Measurements from ENCODE around the gene ALOX15.
A peak's percentile ranks its signal among the peaks of the same experiment; 100 is the strongest.
"Not testable (repeated sequence)": the region's sequence is repeated elsewhere in the genome, so short reads cannot be mapped to it uniquely, and the experiment has no call there.

Gene ALOX15

GRCh38 chr17:4616476-4616875, 25.0 kb downstream of the ALOX15 start:
- no peak for DNase-seq

- DNase-seq: no peak
Observed at GRCh38 chr17:4610656-4611055, 30.8 kb downstream of the ALOX15 start.

- DNase-seq: no peak
Observed at GRCh38 chr17:4610162-4610561, 31.3 kb downstream of the ALOX15 start.

DNA sequence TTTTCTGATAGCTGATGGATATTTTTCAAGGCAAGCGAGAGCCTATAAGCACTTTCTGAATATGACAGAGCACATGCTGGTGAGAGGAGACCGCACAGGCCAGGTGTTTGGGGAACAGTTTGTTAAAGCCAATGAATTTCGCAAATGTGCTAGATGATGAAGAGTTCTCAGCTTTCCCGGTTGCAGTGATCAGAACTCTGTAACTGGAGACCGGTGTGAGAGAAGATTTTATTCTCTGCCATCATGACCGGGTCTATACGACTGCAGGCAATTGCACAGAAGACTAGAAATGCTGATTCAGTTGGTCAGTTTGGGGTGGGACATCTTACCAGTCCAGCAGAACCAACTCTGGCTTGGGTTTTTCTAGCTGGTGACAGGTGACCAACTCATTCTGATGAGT, 31.7 kb downstream of the ALOX15 start:
- DNase-seq: no peak

DNA sequence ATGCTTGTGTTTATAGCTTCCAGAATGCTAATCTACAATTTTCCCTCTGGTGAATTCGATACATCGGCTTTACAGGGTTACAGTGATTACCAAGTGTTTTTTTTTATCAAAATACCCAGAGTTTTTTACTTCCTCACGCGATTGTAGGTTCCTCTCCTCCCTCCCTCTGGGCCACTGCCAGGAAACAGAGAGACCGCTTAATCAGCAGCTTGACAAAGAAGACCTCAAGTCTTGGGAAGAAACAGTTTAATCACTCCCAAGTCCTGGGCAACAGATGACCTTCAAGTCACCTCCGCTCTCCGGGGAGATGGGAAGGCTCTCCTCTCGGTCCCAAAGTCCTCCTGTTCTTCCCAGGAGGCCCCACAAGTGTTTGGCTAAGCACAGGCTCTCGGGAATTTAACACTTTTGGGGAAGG, 33.7 kb downstream of the ALOX15 start:
- DNase-seq: no peak

DNA sequence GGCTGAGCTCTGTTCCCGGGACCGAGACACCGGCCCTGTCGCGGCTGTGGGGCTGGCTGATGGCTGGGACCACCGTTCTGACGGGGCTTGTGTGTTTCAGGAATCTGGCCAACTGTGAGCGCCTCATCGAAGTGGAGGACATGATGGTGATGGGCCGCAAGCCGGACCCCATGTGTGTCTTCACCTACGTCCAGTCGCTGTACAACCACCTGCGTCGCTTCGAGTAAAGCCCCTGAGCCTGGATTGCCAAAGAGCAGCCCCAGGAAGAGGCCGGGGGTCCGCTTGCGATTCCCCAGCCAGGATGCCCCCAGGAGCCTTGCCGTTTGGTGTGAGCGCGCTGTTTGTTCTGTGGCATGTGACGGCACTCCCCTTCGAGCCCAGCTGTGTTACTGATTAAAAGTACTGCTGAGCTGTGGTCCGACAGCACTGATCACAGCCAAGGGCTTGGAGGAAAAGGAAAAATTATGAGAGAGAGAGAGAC, 34.2 kb downstream of the ALOX15 start:
- DNase-seq: no peak

DNA sequence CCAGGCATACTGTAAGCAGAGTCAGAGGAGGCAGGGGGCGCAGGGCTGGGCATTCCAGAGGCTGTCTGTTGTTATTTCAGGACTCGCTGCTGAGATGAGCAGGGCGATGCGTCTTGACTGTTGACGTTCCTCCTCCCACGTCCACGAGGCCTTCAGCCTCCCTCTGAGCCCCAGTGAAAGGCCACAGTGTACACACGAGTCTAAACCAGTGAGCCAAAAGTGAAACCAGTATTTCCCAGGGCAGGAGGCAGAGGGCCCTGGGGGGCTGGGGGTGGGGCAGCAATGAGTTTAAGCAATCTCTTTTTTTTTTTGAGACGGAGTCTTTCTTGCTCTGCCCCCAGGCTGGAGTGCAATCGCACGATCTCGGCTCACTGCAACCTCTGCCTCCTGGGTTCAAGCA, 35.7 kb downstream of the ALOX15 start:
- no peak for DNase-seq

DNA sequence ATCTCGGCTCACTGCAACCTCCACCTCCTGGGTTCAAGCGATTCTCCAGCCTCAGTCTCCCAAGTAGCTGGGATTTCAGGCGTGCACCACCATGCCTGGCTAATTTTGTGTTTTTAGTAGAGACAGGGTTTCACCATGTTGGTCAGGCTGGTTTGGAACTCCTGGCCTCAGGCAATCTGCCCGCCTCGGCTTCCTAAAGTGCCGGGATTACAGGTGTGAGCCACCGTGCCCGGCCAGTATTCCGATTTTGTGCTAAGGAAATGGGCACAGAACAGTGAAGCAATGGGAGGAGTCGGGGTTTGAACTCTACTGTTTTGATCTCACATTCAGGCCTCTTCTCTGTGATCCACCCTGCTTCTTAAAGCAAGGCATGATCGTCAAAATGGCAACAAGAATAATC, 36.7 kb downstream of the ALOX15 start:
- DNase-seq: not testable (repeated sequence)

DNA sequence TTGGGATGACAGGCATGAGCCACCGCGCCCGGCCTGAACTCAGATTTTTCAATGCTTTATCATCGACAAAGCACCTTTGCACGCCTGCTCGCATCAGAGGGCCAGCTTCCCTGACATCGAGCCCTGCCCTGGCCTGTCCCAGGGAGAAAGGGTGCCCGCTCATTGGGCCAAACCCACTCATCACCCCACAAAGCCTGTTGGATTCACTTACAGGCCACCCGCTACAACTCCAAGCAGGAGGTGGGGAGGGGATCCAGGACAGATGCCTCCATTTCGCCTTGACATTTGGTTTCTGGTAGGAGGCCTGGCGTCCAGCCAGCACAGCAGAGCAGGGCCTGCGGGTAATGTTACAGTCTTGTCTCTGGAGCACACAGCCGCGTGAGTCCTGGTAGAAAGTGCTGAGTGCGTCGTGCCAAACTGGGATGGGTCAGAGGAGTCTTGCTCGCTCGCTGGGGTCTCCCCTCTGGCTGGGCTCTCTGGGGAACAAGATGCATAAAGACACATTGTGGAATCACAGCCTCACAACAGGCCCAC, 37.3 kb downstream of the ALOX15 start:
- DNase-seq: peak; percentile 48

- no peak for DNase-seq
Observed at GRCh38 chr17:4602041-4602440, 39.4 kb downstream of the ALOX15 start.

- DNase-seq: no peak
Observed at GRCh38 chr17:4601326-4601725, 40.2 kb downstream of the ALOX15 start.

DNA sequence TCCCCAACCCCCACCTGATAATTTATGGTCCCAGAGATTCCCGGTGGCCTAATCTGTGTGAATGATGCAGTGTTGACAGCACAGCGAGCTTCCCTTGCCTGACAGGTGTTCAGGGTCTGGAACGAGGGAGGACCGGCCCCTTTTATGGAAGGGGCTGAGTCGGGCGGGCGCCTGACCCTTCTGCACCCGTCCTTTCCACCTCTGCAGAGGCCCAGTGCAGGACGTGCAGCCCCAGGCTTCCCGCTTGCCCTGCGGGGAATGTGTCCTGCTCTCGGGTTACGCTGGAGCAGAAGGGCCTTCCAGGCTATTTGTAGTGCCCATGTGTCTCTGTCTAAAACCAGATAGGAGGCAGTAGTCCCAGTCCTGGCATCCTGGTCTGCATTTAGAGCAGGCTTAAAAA, 40.9 kb downstream of the ALOX15 start:
- no peak for DNase-seq

GRCh38 chr17:4599505-4600281, 41.8 kb downstream of the ALOX15 start:
- peak; percentile 45 for DNase-seq

DNA sequence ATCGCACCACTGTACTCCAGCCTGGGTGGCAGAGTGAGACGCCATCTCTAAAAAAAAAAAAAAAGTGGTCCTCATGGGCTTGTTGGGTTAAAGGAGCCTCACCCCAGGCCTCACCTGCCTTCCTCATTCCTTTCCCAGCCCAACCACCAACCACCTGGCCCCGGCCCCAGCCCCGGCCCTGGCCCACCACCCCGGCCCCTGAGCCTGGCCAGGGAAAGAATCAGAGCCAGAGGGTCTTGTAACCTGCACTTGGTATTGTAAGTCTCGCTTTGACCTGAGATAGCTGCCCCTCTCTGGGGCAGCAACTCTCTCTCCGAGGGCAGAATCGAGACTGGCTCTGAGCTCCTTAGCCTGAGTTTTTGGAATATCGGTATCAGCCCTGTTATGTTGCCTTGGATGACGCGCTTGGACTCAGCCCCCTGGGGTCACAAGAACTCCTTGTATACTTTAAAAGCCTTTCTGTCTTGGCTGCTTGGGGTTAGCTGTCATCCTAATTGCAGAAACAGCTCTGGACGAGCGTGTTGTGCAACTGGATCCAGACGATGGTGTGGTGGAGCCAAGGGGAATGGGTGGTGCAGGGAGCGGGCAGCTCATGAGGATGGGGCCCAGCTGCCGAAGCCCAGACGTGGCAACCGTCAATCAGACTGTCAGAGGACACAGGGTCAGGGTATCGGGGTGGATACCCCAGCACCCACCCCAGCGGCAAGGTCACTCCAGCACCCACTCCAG, 42.5 kb downstream of the ALOX15 start:
- DNase-seq: no peak

DNA sequence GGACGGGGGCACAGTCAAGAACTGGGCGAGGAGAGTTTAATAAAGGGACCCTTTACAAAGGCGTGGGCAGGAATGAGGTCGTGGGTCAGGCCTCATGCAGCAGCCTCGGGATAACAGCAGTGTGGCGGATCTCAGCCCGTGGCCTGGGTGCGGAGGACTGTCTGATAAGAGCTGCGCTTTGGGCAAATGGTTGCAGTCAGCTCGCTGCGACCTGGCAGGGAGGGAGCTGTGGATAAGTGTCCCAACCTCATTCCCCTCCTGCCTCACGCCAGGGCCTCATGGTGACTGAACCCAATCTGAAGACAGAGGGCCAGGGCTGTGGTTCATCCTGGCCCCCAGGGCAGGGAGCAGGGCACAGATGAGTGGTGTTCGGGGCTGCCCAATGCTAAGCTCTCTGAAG, 43.5 kb downstream of the ALOX15 start:
- no peak for DNase-seq

GRCh38 chr17:4596636-4597380, 44.7 kb downstream of the ALOX15 start:
- DNase-seq: no peak

GRCh38 chr17:4595685-4596342, 45.7 kb downstream of the ALOX15 start:
- DNase-seq: not testable (repeated sequence)

DNA sequence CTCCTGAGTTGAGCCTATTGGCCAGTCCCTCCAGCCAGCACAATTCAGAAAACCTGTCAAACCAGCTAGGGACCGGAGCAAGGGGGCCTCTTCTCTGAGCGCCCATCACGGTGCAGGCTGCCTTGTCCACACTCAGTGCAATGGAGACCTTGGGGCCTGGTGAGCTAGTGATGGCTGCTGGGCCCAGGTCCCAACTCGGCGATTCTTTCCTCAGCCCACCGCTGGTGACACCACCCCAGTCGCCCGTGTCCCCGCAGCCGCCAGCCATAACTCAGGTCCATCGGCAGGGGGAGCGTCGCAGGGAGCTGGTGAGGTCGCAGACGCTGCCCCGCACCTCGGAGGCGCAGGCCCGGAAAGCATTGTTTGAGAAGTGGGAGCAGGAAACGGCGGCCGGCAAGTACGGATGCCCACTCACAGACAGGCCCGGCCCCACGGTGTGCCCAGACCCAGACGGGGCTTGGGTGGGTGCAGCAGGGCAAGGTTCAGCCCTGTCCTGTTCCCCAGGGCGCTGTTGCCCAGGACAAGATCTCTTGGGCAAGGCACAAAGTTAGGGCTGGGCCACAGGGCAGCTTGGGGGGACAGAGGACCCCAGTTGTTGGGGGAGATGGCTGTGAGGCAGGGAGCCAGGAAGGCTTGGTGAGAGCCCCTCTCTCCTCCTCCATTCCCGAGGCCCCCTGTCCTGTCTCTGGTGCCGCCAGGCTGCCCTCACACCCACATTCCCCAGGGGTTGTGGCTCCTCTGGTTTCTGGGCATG, 46.4 kb downstream of the ALOX15 start:
- no peak for DNase-seq

DNA sequence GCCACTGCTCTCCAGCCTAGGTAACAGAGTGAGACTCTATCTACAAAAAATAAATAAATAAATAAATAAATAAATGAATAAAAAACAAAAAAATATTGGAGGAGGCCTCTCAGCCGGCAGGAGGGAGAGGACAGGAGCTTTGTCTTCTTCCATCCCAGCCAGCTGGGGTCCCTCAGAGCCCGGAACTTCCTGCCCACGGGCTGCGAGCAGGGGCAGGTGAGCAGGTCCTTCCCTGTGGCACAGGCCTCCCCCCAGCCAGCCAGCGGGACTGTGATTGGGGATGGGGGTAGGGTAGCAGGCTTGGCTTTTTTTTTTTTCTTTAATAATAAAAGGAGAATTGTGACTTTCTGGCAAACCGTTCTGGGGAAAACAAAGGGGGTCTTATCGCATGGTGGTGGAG, 47.1 kb downstream of the ALOX15 start:
- no peak for DNase-seq

- DNase-seq: no peak
Observed at GRCh38 chr17:4593021-4593421, 48.5 kb downstream of the ALOX15 start.

DNA sequence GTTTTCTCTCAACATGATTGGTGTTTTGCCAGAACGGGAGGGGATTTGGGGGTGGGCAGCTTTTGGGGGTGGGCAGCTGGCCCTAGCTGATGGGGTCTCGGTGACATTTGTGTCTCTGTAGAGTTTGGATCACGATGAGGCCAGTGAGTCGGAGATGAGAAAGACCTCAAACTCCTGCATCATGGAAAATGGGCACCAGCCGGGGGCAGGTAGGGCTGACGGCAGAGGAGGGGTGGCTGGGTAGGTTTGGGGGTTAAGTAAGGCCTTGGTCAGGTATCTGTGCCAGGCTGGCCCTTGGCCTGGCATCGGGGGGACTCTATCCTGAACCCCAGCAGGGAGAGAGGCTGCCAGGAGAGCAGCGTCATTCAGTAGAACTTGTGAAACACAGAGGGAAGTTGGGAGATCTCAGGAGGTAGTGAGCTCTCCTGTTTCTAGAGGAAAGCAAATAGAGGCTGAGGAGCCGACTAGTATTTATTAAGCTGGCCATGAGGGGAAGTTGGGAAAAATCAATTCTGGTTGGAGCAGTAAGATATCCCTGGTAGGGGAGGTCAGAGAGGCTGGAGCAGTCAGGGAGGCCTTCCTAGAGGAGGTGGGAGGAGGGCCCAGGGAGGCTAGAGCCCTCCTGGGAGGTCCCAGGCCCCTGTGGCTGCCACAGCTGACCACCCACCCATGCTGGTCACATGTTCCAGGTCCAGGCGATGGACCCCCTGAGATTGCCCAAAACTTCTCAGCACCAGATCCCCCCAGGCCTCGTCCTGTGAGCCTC, 49.1 kb downstream of the ALOX15 start:
- no peak for DNase-seq

Data from COR-L47 (cell line).